ENCODE data around the gene EVC2. TPM values are rescaled to one million over a fixed set of nuclear protein-coding genes. Genes with fewer than 3 reads are reported as not detected.

The EVC2 gene
- total and polyA plus RNA-seq, 2 donors (not counting 1 experiment from before 2014, with no cell fraction given) = 1.1 TPM; not detected in 1

DNA sequence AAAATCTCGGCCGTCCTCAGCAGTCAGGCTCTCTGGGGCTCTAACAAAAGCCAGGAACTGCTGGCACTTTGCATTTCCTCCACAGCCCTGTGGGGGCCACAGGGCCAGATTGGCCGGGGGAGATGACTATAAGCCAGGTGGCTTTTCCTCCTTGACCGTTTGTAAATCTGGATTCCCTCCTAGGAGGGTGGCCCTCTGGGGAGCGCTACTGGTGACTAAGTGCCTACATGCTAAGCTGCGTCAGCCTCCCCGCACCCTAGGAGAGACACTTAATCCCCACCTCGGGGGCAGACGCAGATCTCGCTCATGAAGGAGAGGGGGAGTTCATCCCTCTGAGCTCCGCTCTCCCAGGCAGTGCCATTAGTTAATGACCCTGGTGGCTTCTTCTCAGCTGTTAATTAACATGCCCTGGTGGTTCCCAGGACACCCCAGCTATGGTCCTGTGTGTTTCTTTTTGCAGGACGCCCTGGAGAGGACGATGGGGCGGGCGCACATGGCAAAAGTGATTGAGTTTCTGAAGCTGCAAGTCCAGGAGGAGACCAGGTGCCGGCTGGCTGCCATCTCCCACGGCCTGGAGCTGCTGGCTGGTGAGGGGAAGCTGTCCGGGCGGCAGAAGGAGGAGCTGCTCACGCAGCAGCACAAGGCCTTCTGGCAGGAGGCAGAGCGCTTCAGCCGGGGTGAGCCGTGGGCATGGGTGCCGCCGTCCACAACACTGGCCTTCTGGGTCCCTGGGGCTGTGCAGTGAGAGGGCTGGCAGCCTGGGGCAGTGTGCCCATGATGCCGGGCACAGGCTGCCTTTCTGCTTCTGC, 44.2 kb upstream of the EVC2 start:
- Histone ChIP-seq H3K4me2 (replicated peaks; ENCODE audit: low read depth, low read length, poor library complexity, severe bottlenecking) (no peak overlapping the region), H3K9me3 (ENCODE audit: control extremely low read depth in 1 of 3, control insufficient read depth in 2 of 3, insufficient read depth in 1 of 3, low read length in 2 of 3) (peaks cover 0 to 24% (median 0%) of the 10 kb centered on the region in 3 donors), H3K36me3 (replicated peaks in 1 of 2; ENCODE audit: control extremely low read depth in 1 of 2, control insufficient read depth in 1 of 2, extremely low read depth in 1 of 2, insufficient read depth in 2 of 2, low read length in 1 of 2) (no peaks in the 10 kb centered on the region), H3K27ac (ENCODE audit: low read length in 2 of 2) (no peak overlapping the region), H3K9ac (ENCODE audit: low read length) (no peak overlapping the region), H2AFZ (ENCODE audit: insufficient read depth, low read depth, low read length, poor library complexity, severe bottlenecking) (no peak overlapping the region), H3K4me1 (ENCODE audit: control insufficient read depth in 2 of 2, insufficient read depth in 2 of 2, low read length in 2 of 2) (no peaks in the 10 kb centered on the region), H4K20me1 (ENCODE audit: control insufficient read depth, insufficient read depth, low read length, poor library complexity, severe bottlenecking) (no peaks in the 10 kb centered on the region), H3K27me3 (replicated peaks in 1 of 4; ENCODE audit: control extremely low read depth in 1 of 4, control insufficient read depth in 3 of 4, insufficient read depth in 4 of 4, low read length in 3 of 4) (no peaks in the 10 kb centered on the region), H3K79me2 (ENCODE audit: control insufficient read depth, insufficient read depth, low read length) (no peaks in the 10 kb centered on the region), H3K4me3 (ENCODE audit: control extremely low read depth in 1 of 5, extremely low read depth in 1 of 5, insufficient read depth in 1 of 5, low read depth in 2 of 5, low read length in 4 of 5) (no peak overlapping the region)
- Mint-ChIP-seq H3K4me1 (no peaks in the 10 kb centered on the region), H3K9me3 (ENCODE audit: insufficient read depth) (no peaks in the 10 kb centered on the region), H3K27ac (no peak overlapping the region), H3K4me3 (no peak overlapping the region), H3K27me3 (no peaks in the 10 kb centered on the region)
- POLR2A ChIA-PET = no interaction called here
- intact Hi-C loops (cut with micrococcal nuclease) = no loop called here
- ATAC-seq (ENCODE audit: low read depth) (no peak), DNase-seq (no peak)
- CTCF ChIA-PET = no interaction called here
- no peak for TF ChIP-seq EZH2 (IDR thresholded peaks at IDR 0.05; ENCODE audit: borderline replicate concordance, insufficient read depth, low read depth, low read length, poor library complexity, severe bottlenecking)
- TF ChIP-seq, protein P1, sequence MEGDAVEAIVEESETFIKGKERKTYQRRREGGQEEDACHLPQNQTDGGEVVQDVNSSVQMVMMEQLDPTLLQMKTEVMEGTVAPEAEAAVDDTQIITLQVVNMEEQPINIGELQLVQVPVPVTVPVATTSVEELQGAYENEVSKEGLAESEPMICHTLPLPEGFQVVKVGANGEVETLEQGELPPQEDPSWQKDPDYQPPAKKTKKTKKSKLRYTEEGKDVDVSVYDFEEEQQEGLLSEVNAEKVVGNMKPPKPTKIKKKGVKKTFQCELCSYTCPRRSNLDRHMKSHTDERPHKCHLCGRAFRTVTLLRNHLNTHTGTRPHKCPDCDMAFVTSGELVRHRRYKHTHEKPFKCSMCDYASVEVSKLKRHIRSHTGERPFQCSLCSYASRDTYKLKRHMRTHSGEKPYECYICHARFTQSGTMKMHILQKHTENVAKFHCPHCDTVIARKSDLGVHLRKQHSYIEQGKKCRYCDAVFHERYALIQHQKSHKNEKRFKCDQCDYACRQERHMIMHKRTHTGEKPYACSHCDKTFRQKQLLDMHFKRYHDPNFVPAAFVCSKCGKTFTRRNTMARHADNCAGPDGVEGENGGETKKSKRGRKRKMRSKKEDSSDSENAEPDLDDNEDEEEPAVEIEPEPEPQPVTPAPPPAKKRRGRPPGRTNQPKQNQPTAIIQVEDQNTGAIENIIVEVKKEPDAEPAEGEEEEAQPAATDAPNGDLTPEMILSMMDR (IDR thresholded peaks at IDR 0.05) = no peak
- 90% methylated on average over 24 of the region's 26 CpGs for WGBS (ENCODE audit: insufficient coverage)

DNA sequence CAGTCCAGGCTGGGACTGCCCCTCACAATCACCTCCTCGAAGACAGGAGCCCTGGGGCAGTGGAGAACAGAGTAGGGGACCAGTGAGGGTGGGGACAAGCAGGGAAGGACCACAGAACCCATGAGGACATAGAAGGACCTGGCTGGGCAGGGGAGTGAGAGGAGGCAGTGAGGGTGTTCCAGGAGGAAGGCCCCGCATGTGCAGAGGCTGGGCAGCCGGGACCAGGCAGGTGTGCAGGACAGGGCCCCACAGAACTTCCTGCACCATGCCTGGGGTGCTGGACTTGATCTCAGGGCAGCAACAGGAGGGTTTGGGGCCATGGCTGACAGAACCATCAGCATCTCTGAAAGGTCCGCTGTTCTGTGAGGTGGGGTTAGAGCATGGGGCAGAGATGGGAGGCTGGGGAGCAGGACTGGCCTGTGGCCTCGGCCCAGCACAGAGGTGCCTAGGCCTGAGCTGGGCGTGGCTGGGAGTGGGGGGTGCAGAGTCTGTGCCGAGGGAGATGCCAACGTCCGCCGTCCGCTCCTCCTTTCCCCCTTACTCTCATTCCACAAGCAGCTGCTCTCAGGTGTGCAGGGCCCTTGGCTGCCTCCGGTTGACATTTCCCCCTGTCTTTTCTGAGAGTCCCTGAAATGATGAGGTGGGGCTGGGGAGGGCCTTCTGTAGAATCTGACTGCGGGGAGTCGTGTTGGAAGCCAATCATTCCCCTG, 43.5 kb upstream of the EVC2 start:
- CTCF ChIA-PET = no interaction called here
- H3K9ac ChIP-seq (ENCODE audit: low read length) = no peak overlapping the region
- no peak for ATAC-seq (ENCODE audit: low read depth)
- no peak overlapping the region for H3K27ac Mint-ChIP-seq
- no peaks in the 10 kb centered on the region for H3K9me3 Mint-ChIP-seq (ENCODE audit: insufficient read depth)
- H3K36me3 ChIP-seq (replicated peaks in 1 of 2; ENCODE audit: control extremely low read depth in 1 of 2, control insufficient read depth in 1 of 2, extremely low read depth in 1 of 2, insufficient read depth in 2 of 2, low read length in 1 of 2) = no peaks in the 10 kb centered on the region
- no peak overlapping the region for H3K4me2 ChIP-seq (replicated peaks; ENCODE audit: low read depth, low read length, poor library complexity, severe bottlenecking)
- no peaks in the 10 kb centered on the region for H3K27me3 Mint-ChIP-seq
- TF ChIP-seq, protein P1 (IDR thresholded peaks at IDR 0.05) = no peak
- no peak for TF ChIP-seq EZH2 (IDR thresholded peaks at IDR 0.05; ENCODE audit: borderline replicate concordance, insufficient read depth, low read depth, low read length, poor library complexity, severe bottlenecking)
- H3K27ac ChIP-seq (ENCODE audit: low read length in 2 of 2) = no peak overlapping the region
- no peaks in the 10 kb centered on the region for H3K27me3 ChIP-seq (replicated peaks in 1 of 4; ENCODE audit: control extremely low read depth in 1 of 4, control insufficient read depth in 3 of 4, insufficient read depth in 4 of 4, low read length in 3 of 4)
- no peak overlapping the region for H3K4me3 Mint-ChIP-seq
- H2AFZ ChIP-seq (ENCODE audit: insufficient read depth, low read depth, low read length, poor library complexity, severe bottlenecking) = no peak overlapping the region
- peaks cover 0 to 17% (median 0%) of the 10 kb centered on the region in 3 donors for H3K9me3 ChIP-seq (ENCODE audit: control extremely low read depth in 1 of 3, control insufficient read depth in 2 of 3, insufficient read depth in 1 of 3, low read length in 2 of 3)
- no peaks in the 10 kb centered on the region for H3K4me1 ChIP-seq (ENCODE audit: control insufficient read depth in 2 of 2, insufficient read depth in 2 of 2, low read length in 2 of 2)
- H4K20me1 ChIP-seq (ENCODE audit: control insufficient read depth, insufficient read depth, low read length, poor library complexity, severe bottlenecking) = no peaks in the 10 kb centered on the region
- no peak for DNase-seq
- intact Hi-C loops (cut with micrococcal nuclease) = no loop called here
- WGBS (ENCODE audit: insufficient coverage) = 94% methylated on average over 5 of the region's 14 CpGs
- H3K4me3 ChIP-seq (ENCODE audit: control extremely low read depth in 1 of 5, extremely low read depth in 1 of 5, insufficient read depth in 1 of 5, low read depth in 2 of 5, low read length in 4 of 5) = no peak overlapping the region
- no peaks in the 10 kb centered on the region for H3K79me2 ChIP-seq (ENCODE audit: control insufficient read depth, insufficient read depth, low read length)
- no peaks in the 10 kb centered on the region for H3K4me1 Mint-ChIP-seq
- POLR2A ChIA-PET = no interaction called here
